Measurements from ENCODE around the gene IMMP2L.

IMMP2L gene

DNA sequence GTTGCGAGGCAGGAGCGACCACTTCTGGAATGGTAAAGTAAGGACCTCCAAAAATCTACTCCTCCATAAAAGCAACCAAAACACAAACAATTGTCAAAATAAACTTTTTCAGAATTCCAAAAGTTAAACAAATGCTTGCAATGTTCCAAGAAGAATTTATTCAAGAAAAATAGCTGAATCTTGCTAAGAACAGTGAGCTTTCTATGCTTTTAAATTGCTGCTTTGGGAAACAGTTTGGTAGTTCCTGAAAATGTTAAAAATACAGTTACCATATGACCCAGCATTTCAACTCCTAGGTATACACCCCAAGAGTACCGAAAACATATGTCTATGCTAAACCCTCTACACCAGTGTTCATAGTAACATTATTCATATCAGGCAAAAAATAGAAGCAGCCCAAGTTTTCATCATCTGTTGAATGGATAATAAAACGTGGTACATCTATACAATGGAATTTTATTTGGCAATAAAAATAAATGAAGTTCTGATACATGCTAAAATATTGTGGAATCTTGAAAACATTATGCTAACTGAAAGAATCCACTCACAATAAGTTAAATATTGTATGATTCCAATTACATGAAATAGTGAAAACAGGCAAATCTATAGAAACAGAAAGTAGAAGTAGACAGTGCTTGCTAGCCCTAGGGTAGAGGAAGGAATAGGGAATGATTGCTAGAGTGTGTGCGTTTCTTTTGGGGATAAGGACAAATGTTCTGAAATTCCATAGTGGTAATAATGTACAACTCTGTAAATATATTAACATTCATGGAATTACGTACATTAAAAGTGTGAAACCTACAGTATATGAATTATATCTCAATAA is 414.4 kb downstream of the IMMP2L start:
- H3K4me3 ChIP-seq (ENCODE audit: low read depth, low read length), result no peak overlapping the region
- H3K9me3 ChIP-seq (ENCODE audit: control insufficient read depth, insufficient read depth, low read length), result no peaks in the 10 kb centered on the region
- no peaks in the 10 kb centered on the region for H3K4me1 ChIP-seq (ENCODE audit: control insufficient read depth, insufficient read depth, low read length)
- no peaks in the 10 kb centered on the region for H3K36me3 ChIP-seq (ENCODE audit: control insufficient read depth, insufficient read depth, low read length)
- no peak overlapping the region for H3K9ac ChIP-seq (ENCODE audit: low read depth, low read length)
- H3K27me3 ChIP-seq (ENCODE audit: control insufficient read depth, insufficient read depth, low read length), result no peaks in the 10 kb centered on the region

DNA sequence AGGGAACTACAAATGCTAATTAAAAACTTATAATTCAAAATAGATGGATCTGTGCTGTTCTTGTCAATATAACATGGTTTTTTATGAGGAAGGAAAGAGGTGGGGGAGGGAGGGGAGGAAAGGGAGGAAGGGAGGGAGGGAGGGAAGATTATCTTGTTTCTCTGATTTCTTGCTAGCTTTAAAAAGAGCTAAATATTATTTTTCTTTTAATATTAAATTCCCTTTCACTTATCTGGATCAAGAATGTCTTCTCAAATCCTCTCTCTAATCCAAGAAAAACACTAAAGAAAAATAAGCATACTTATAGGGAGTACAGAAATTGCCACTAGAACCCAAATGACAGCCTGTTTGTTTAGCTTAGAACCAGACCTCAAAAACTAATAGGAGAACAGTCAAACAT is 416.2 kb downstream of the IMMP2L start:
- Histone ChIP-seq H3K36me3 (ENCODE audit: control insufficient read depth, insufficient read depth, low read length) (no peaks in the 10 kb centered on the region), H3K4me1 (ENCODE audit: control insufficient read depth, insufficient read depth, low read length) (no peaks in the 10 kb centered on the region), H3K27me3 (ENCODE audit: control insufficient read depth, insufficient read depth, low read length) (no peaks in the 10 kb centered on the region), H3K4me3 (ENCODE audit: low read depth, low read length) (no peak overlapping the region), H3K9ac (ENCODE audit: low read depth, low read length) (no peak overlapping the region), H3K9me3 (ENCODE audit: control insufficient read depth, insufficient read depth, low read length) (no peaks in the 10 kb centered on the region)

DNA sequence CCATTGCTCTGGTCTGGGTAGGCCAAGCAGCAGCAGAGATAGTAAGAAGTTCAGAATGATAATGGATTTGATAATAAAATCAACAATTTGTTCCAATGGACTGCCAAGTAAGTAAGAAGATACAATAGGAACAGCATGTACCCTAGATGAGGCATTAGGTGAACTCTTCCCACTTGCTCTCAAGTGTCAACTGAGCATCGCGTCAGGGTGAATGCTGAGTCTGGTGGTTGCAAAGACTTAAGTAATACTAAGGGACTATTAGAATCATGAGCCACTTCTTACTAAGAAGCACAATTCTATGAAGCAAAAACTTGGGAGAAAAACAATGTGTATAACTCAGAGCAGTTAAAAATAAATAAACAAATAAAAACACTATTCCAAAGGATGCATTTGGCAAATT is 416.8 kb downstream of the IMMP2L start:
- no peaks in the 10 kb centered on the region for H3K27me3 ChIP-seq (ENCODE audit: control insufficient read depth, insufficient read depth, low read length)
- no peaks in the 10 kb centered on the region for H3K36me3 ChIP-seq (ENCODE audit: control insufficient read depth, insufficient read depth, low read length)
- H3K4me3 ChIP-seq (ENCODE audit: low read depth, low read length), result no peak overlapping the region
- no peak overlapping the region for H3K9ac ChIP-seq (ENCODE audit: low read depth, low read length)
- H3K4me1 ChIP-seq (ENCODE audit: control insufficient read depth, insufficient read depth, low read length), result no peaks in the 10 kb centered on the region
- no peaks in the 10 kb centered on the region for H3K9me3 ChIP-seq (ENCODE audit: control insufficient read depth, insufficient read depth, low read length)

DNA sequence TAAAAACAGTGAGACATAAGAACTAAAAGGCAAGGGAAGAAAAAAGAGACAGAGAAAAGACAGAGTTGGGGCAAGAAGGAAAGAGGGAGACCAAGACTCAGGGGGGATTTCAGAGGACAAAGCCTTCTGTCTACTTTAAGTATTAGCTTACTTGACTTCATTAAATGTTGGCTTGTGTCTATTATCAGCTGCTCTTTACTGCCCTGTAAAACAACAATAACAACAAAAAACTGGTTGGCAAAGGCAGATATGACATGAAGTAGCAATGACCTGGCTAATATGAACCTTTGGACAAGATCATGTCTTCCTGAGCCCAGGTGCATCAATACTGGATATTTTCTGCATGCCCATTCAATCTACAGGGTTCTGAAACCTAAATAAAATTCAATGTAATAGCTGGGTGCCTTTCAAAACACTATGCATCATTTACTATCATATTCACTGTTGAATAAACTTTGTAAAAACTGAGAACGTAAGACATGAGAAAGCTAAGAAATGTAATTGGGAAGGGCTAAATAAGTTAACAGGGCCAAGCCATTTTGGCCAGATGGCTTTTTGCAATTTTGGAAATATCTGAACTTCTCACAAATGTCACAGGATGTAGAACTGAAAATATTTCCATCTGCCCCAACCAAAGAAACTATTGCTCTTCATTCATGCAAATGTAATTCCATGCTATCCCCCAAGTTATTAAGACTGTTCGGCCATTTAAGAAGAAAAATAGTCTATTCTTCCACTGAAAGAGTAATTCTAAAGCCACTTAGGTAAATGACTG is 422.0 kb downstream of the IMMP2L start:
- Histone ChIP-seq H3K4me1 (ENCODE audit: control insufficient read depth, insufficient read depth, low read length) (no peaks in the 10 kb centered on the region), H3K9ac (ENCODE audit: low read depth, low read length) (no peak overlapping the region), H3K4me3 (ENCODE audit: low read depth, low read length) (no peak overlapping the region)

DNA sequence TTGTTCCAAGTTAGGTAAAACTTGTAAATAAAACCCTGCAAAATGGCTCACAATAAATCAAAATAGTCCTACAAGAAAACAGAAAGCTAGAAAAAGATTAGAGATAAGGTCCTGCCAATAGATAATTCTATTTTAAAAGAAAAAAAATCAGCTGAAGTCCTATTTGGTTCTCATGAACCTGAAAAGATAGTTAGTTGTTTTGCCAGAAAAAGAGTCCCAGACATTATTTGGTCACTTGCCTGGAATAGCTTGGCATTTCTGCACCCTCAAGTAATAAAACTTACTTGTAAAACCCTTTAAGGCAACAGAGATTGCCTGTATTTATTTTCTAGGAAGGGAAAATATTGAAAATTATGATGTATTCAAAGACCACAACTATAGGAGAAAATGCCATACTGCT is 423.7 kb downstream of the IMMP2L start:
- no peak overlapping the region for H3K9ac ChIP-seq (ENCODE audit: low read depth, low read length)

More for the DNA sequence above, 422.0 kb downstream of the IMMP2L start:
- no peaks in the 10 kb centered on the region for H3K9me3 ChIP-seq (ENCODE audit: control insufficient read depth, insufficient read depth, low read length)
- H3K27me3 ChIP-seq (ENCODE audit: control insufficient read depth, insufficient read depth, low read length), result no peaks in the 10 kb centered on the region
- H3K36me3 ChIP-seq (ENCODE audit: control insufficient read depth, insufficient read depth, low read length), result no peaks in the 10 kb centered on the region

DNA sequence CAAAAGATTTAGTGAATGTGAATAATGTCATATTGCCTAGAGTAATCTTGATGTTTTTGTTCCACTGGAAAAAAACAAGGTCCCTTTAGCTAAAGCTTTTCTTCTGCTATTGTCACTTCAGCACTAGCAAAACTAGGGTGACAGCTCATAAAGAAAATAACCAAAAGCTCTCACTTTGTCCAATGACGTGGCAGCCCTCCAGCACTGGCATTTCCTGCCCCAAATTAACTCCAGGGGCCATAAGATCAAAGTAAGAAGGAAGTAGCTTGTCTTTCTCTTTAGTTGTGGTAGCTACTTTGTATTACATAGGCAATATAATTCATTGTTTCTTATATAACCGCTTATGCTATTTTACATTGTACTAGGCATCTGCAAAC is 424.1 kb downstream of the IMMP2L start:
- Histone ChIP-seq H3K4me3 (ENCODE audit: low read depth, low read length) (no peak overlapping the region), H3K36me3 (ENCODE audit: control insufficient read depth, insufficient read depth, low read length) (no peaks in the 10 kb centered on the region), H3K9ac (ENCODE audit: low read depth, low read length) (no peak overlapping the region)

More for the DNA sequence above, 423.7 kb downstream of the IMMP2L start:
- Histone ChIP-seq H3K36me3 (ENCODE audit: control insufficient read depth, insufficient read depth, low read length) (no peaks in the 10 kb centered on the region), H3K9me3 (ENCODE audit: control insufficient read depth, insufficient read depth, low read length) (no peaks in the 10 kb centered on the region), H3K4me3 (ENCODE audit: low read depth, low read length) (no peak overlapping the region), H3K27me3 (ENCODE audit: control insufficient read depth, insufficient read depth, low read length) (no peaks in the 10 kb centered on the region), H3K4me1 (ENCODE audit: control insufficient read depth, insufficient read depth, low read length) (no peaks in the 10 kb centered on the region)

DNA sequence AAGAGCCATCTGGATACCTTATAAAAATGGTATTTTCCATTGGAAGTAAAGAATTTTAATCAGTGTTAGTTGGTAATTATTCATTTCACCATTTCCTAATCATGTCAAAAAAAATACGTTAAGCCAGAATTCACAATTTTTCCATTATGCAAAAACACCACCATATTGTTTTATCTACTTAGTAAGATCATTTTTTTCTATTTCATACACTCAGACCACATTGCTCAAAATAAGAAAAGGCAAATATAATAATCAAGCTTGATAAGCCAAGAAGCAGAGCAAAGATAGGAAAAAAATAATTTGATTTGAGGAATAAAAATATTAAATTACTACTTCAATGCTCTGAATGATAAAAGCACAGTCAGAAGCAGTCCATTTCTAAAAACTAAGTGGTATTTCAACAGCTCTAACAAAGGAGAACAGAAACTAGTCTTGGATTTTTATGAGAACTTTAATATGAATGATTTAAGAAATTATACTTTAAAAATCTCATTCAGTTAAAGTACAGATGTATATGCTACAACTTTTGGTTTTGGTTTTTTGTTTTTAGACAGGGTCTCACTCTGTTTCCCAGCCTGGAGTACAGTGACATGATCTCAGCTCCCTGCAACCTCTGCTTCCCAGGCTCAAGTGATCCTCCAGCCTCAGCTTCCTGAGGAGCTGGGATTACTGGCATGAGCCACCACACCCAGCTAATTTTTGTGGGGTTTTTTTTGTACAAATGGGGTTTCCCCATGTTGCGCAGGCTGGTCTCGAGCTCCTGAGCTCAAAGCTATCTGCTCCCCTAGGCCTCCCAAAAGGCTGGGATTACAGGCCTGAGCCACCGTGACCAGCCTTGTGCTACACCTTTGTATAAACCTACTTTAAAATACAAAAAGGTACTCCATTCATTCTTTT is 424.7 kb downstream of the IMMP2L start:
- no peak overlapping the region for H3K9ac ChIP-seq (ENCODE audit: low read depth, low read length)

More for the DNA sequence above, 424.1 kb downstream of the IMMP2L start:
- Histone ChIP-seq H3K9me3 (ENCODE audit: control insufficient read depth, insufficient read depth, low read length) (no peaks in the 10 kb centered on the region), H3K4me1 (ENCODE audit: control insufficient read depth, insufficient read depth, low read length) (no peaks in the 10 kb centered on the region), H3K27me3 (ENCODE audit: control insufficient read depth, insufficient read depth, low read length) (no peaks in the 10 kb centered on the region)

DNA sequence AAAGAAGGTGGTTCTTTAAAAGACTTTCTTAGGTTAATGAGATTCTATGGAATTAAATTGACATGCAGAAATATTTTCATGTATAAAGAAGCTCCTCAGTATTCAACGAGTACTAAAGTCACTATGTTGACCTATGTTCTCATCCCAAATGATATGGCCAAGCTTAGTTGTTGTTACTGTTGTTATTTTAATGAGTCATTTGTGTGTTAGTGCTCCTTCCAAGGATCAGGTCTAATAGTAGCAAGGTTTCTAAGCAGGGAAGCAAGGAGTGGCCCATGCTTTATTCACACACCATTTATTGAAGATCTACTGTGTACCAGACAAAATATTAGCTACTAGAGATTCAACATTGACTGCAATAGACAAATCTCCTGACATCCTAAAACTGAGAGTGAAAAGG is 429.5 kb downstream of the IMMP2L start:
- no peaks in the 10 kb centered on the region for H3K27me3 ChIP-seq (ENCODE audit: control insufficient read depth, insufficient read depth, low read length)
- no peaks in the 10 kb centered on the region for H3K9me3 ChIP-seq (ENCODE audit: control insufficient read depth, insufficient read depth, low read length)
- no peaks in the 10 kb centered on the region for H3K4me1 ChIP-seq (ENCODE audit: control insufficient read depth, insufficient read depth, low read length)
- H3K36me3 ChIP-seq (ENCODE audit: control insufficient read depth, insufficient read depth, low read length), result no peaks in the 10 kb centered on the region
- H3K4me3 ChIP-seq (ENCODE audit: low read depth, low read length), result no peak overlapping the region
- no peak overlapping the region for H3K9ac ChIP-seq (ENCODE audit: low read depth, low read length)

More for the DNA sequence above, 424.7 kb downstream of the IMMP2L start:
- Histone ChIP-seq H3K4me1 (ENCODE audit: control insufficient read depth, insufficient read depth, low read length) (no peaks in the 10 kb centered on the region), H3K36me3 (ENCODE audit: control insufficient read depth, insufficient read depth, low read length) (no peaks in the 10 kb centered on the region), H3K9me3 (ENCODE audit: control insufficient read depth, insufficient read depth, low read length) (no peaks in the 10 kb centered on the region), H3K27me3 (ENCODE audit: control insufficient read depth, insufficient read depth, low read length) (no peaks in the 10 kb centered on the region), H3K4me3 (ENCODE audit: low read depth, low read length) (no peak overlapping the region)

DNA sequence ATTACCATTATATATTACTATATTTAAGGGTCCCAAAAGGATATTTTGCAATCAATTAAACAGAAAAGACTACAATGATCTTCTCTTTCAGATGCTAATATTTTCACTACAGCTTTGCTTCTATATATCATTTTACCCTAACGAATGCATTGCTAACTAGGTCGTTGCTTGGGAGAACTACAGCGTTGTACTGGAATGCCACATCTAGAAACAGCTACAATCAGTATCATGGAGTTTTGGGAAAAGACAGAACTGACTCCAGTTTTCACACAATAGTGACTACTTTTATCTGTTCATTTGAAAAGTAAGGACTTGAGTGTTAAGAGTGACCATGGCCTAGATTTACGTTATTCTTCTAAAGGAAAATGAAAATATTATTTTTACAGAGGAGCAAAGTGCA is 432.9 kb downstream of the IMMP2L start:
- H3K27me3 ChIP-seq (ENCODE audit: control insufficient read depth, insufficient read depth, low read length), result no peaks in the 10 kb centered on the region
- no peaks in the 10 kb centered on the region for H3K4me1 ChIP-seq (ENCODE audit: control insufficient read depth, insufficient read depth, low read length)
- H3K9me3 ChIP-seq (ENCODE audit: control insufficient read depth, insufficient read depth, low read length), result no peaks in the 10 kb centered on the region
- no peak overlapping the region for H3K4me3 ChIP-seq (ENCODE audit: low read depth, low read length)
- H3K36me3 ChIP-seq (ENCODE audit: control insufficient read depth, insufficient read depth, low read length), result no peaks in the 10 kb centered on the region
- H3K9ac ChIP-seq (ENCODE audit: low read depth, low read length), result no peak overlapping the region

DNA sequence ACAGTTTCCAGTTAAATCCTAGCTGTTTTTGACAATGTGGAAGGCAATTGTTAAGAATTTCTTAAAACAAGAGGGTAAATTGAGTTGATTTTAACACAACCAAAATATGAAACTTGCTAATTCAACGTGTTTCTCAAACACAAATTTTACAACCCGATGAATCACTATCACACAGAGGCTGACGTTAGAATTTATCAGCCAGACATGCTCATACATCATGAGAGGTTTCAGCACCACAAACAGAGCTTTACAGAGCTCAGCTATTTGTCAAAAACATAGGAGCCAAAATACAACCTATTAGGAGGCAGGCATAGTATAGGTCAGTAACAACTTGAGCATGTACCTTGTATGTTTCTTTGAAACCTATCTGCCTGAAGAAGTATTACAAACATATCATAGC is 435.3 kb downstream of the IMMP2L start:
- no peak overlapping the region for H3K9ac ChIP-seq (ENCODE audit: low read depth, low read length)

DNA sequence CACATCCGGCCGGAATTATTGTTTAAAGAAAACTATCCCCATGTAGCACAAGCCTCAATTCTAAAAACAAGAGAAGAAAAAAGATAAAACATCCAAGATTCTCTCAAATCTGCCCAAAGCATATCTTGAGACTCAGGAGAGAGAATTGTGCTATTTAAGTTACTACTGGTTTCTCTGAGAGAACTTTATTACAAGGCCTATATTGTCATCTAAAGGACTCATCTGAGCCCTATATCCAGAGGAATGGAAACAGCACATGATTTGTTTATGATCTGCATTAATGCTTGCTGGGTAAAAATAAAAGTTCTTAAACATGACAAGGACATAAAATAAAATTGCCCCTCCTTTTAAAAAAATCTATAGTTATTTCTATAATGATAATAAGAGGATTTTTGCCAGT is 446.3 kb downstream of the IMMP2L start:
- H3K9me3 ChIP-seq (ENCODE audit: control insufficient read depth, insufficient read depth, low read length), result no peaks in the 10 kb centered on the region
- H3K4me3 ChIP-seq (ENCODE audit: low read depth, low read length), result no peak overlapping the region
- peaks cover 3% of the 10 kb centered on the region for H3K4me1 ChIP-seq (ENCODE audit: control insufficient read depth, insufficient read depth, low read length)
- no peak overlapping the region for H3K9ac ChIP-seq (ENCODE audit: low read depth, low read length)
- H3K36me3 ChIP-seq (ENCODE audit: control insufficient read depth, insufficient read depth, low read length), result no peaks in the 10 kb centered on the region
- no peaks in the 10 kb centered on the region for H3K27me3 ChIP-seq (ENCODE audit: control insufficient read depth, insufficient read depth, low read length)

More for the DNA sequence above, 435.3 kb downstream of the IMMP2L start:
- Histone ChIP-seq H3K4me3 (ENCODE audit: low read depth, low read length) (no peak overlapping the region), H3K9me3 (ENCODE audit: control insufficient read depth, insufficient read depth, low read length) (no peaks in the 10 kb centered on the region), H3K27me3 (ENCODE audit: control insufficient read depth, insufficient read depth, low read length) (no peaks in the 10 kb centered on the region), H3K4me1 (ENCODE audit: control insufficient read depth, insufficient read depth, low read length) (no peaks in the 10 kb centered on the region), H3K36me3 (ENCODE audit: control insufficient read depth, insufficient read depth, low read length) (no peaks in the 10 kb centered on the region)
